Measurements from ENCODE around the gene TM9SF2.
"Not testable (repeated sequence)": the region's sequence is repeated elsewhere in the genome, so short reads cannot be mapped to it uniquely, and the experiment has no call there.

The TM9SF2 gene

GRCh38 chr13:99528547-99528946 lies 27.3 kb downstream of the TM9SF2 start:
- no peak overlapping the region for H3K4me3 ChIP-seq (ENCODE audit: low read depth, low read length)

GRCh38 chr13:99536023-99536422 lies 34.8 kb downstream of the TM9SF2 start:
- no peak overlapping the region for H3K4me3 ChIP-seq (ENCODE audit: low read depth, low read length)

GRCh38 chr13:99540530-99540929 lies 39.3 kb downstream of the TM9SF2 start:
- no peak overlapping the region for H3K4me3 ChIP-seq (ENCODE audit: low read depth, low read length)

DNA sequence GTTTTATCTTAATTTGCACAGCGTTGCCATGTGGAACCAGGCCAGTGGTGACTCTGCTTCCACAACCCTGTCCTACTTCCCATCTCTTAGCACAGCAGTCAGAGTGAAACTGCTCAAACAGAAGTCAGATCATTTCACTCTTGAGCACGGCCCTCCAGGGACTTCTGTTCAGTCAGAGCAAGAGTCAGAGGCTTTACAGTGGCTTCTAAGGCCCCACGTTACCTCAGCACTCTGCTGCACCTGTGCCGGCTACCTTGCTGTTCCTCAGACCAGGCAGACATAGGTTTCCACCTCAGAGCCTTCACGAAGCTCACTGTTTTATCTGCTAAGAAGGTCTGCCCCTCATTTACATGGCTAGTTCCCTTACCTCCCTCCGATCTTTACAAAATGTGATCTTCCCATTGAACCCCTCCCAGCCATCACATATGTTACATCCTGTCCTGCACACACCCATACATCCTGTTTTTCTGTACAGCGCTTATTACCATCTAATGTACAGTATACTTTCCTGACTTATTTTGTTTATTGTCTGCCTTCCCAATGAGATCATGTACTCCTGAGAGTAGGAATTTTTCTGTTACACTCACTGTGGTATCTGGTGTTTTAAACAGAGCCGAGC lies 41.6 kb downstream of the TM9SF2 start:
- H3K4me3 ChIP-seq (ENCODE audit: low read depth, low read length), result no peak overlapping the region

GRCh38 chr13:99545361-99545760 lies 44.1 kb downstream of the TM9SF2 start:
- H3K4me3 ChIP-seq (ENCODE audit: low read depth, low read length), result no peak overlapping the region

DNA sequence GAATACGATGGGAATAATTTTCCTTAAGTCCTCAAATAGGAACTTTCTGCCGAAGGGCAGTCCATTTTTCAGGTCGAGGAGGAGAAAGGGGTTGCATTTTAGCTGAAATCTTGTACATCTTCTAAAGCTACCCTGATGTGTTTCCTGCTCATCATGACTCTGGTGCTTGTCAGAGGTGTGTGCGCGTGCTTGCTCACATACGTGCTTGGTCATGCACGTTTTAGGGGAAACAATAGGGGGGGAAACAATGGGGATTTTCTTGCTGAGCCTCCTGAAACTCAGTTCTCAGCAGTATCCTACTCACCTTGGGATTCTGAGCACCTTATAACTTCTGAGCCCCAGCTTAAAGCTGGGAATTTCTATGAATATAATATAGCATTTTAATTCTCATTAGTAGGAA lies 44.7 kb downstream of the TM9SF2 start:
- no peak overlapping the region for H3K4me3 ChIP-seq (ENCODE audit: low read depth, low read length)

DNA sequence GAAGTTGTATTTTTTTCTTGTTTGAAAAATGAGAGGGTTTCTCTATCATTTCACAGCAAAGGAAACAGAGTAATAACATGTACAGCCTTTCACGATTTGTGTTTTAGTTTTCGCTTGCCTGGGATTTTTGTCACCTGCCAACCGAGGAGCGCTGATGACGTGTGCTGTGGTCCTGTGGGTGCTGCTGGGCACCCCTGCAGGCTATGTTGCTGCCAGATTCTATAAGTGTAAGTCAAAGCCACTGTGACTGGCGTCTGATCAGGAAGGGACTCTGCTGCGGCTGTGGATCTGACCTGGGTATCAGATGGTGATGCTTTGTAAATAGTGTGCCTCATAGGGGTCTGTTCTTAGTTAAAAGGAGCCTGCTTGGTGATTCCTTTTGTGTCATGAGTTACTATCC lies 45.6 kb downstream of the TM9SF2 start:
- H3K4me3 ChIP-seq (ENCODE audit: low read depth, low read length), result no peak overlapping the region

GRCh38 chr13:99548448-99548847 lies 47.2 kb downstream of the TM9SF2 start:
- no peak overlapping the region for H3K4me3 ChIP-seq (ENCODE audit: low read depth, low read length)

GRCh38 chr13:99553033-99553432 lies 51.8 kb downstream of the TM9SF2 start:
- no peak overlapping the region for H3K4me3 ChIP-seq (ENCODE audit: low read depth, low read length)

DNA sequence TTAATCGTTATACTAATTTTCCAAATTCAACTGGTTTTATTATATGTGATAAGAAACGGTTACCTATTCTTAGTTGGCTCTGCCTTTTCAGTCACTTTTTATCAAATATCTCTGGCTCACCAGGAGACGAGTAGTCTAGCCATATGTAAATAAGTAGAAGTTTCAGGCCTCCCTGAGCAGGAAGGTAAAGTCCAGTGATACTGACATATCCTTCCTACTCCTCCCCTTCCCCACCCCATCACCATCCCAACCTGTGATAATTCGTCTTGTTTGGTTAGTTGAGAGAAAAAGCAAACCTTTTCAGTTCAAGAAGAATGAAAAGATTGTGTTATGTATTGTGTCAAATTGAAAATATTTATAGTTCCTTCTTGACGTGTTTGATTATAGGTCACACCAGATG lies 53.9 kb downstream of the TM9SF2 start:
- H3K4me3 ChIP-seq (ENCODE audit: low read depth, low read length), result no peak overlapping the region

DNA sequence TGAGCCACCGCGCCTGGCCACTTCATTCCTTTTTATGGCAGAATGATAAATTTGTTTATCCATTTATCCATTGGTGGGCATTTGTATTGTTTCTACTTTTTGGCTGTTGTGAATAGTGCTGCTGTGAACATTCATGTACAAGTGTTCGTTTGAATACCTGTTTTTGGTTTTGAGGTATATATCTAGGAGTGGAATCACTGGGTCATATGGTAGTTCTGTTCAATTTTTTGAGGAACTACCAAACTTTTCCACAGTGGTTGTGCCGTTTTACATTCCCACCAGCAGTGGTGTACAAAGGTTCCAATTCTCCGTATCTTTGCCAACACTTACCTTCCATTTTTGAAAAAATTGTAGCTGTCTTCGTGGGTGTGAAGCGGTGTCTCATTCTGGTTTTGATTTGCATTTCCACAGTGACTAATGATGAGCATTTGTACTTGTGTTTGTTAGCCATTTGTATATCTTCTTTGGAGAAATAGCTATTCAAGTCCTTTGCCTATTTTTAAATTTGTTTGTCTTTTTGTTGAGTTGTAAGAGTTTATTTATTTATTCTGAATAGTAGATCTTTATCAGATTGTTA lies 55.7 kb downstream of the TM9SF2 start:
- H3K4me3 ChIP-seq (ENCODE audit: low read depth, low read length), result no peak overlapping the region

- no peak overlapping the region for H3K4me3 ChIP-seq (ENCODE audit: low read depth, low read length)
Measured at GRCh38 chr13:99558570-99559180, 57.4 kb downstream of the TM9SF2 start.

GRCh38 chr13:99559560-99559959 lies 58.3 kb downstream of the TM9SF2 start:
- H3K4me3 ChIP-seq (ENCODE audit: low read depth, low read length), result no peak overlapping the region

- H3K4me3 ChIP-seq (ENCODE audit: low read depth, low read length), result no peak overlapping the region
Measured at GRCh38 chr13:99563404-99563803, 62.1 kb downstream of the TM9SF2 start.

- H3K4me3 ChIP-seq (ENCODE audit: low read depth, low read length), result no peak overlapping the region
Measured at GRCh38 chr13:99564386-99564785, 63.1 kb downstream of the TM9SF2 start.

DNA sequence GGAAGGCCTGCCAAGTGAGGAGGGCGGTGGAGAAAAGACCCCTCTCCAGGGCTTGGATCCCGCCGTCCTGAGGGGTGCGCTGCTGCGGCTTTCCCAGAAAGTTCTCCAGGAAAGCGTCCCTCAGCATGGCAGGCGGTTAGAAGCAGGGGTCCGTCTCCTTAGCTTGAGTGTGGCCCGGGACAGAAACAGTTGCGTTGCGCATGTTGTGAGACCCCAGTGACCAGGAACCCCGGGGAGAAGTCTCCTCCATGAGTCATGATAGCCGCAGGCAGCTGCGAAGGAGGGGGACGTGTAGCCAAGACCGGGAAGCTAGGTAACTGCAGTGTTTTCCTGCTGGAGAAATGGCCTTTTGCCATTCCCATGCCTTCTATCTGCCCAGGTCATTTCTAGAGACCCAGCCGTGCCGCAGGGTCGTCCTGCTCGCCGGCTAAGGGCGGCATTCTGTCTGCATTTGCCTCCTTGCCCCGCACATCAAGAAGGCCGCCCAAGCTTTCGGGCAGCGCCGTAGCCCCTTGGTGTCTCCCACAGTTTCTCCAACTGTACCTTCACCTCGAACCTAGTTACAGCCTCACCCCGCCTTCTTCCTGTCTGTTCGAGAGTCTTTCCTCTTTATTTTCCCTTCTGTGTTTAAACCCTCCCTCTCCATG lies 64.3 kb downstream of the TM9SF2 start:
- H3K4me3 ChIP-seq (ENCODE audit: low read depth, low read length), result no peak overlapping the region

DNA sequence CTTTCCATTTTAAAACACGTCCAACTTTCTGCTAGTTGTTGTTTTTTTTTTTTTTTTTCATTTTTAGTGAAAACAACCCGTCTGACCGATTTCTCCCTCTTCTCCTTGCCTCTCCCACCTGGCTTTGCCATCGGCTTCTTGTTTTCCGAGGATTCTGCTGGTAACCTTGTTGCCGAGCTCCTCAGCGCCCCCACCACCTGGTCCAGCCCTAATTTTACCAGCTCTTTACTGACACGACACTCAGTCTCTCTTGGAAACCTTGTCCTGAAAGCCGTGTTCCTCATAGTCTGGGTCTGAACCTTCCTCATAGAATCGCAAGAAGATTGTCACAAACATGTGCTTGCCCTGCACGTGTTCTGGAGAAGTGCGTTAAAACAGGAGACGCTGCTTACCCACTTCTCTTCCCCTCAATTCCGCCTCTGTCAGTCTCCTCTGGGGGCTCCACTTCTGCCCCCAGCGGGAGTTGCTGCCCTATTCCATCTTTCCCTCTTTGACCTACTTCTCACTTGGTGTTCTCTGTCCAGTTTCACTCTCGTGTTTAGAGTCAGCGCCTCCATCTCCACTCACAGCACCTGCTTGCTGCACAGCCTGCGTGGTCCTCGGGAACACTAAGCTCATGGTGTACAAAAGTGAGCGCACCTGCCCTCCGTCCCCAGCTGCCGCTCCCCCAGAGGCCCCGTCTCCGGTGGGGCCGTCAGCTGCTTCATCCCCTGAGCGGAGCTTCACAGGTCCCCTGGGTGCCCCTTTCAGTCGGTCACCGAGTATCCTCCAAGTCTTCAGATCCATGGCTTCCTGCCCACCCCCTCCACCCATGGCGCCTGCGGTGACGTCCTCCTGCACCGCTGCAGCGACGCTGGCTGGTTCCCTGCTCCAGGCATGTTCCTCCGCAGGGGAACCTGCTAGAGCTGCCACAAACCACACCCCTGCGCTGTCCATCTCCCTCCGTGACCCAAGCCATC lies 65.1 kb downstream of the TM9SF2 start:
- H3K4me3 ChIP-seq (ENCODE audit: low read depth, low read length), result no peak overlapping the region

DNA sequence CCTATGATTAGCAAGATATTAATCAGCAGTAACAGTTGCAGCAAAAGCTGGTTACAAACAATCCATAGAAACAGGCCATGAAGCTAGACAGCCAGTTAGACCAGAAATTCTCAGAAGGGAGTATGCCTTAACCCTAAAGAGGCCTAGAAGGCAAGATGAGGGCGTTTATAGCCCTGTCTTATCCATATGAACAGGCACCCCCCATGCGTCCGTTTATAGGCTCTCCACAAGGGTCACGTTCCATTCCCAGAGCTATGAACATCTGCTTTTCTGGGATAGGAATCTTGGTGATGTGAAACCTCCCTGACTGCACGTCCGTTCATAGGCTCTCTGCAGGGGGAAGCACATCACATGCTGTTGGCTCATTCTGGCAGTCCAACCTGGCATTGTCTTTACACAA lies 67.6 kb downstream of the TM9SF2 start:
- not testable (repeated sequence) for H3K4me3 ChIP-seq (ENCODE audit: low read depth, low read length)

DNA sequence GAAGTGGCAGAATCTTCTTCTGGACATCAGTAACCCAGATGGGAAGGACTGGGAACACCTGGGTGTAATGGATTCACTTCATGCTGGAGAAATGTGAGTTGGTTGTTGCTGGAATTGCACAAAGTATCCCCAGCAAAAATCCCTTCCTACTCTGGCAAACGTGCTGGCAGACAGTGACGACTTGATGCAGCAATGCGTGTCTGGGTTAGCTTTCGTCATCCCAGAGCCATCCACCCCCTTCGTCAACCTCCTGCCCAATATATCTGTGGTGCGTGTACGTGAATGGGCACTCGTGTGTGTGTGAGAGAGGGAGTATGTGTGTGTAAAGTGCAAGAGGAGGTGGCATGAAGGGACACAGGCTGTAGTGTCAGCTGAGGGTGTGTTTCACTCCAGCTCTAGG lies 70.9 kb downstream of the TM9SF2 start:
- no peak overlapping the region for H3K4me3 ChIP-seq (ENCODE audit: low read depth, low read length)

DNA sequence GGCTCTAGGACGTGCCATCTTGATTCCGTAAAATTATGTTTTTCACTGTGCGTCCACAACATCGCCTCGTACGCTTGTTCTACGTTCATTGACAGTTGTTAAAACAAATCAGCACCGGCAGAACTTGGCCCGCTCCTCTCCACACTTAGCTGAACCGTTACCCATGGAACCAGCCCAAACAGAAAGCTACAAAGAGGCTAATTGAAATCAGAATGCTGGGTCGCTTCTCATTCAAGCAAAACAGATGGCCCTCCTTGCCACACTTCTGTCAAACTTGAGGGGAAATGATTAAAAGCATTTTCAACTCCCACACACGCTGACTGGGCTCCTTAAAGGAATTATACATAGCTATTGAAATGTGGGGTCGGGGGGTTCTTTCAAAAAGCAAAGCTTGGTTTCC lies 71.6 kb downstream of the TM9SF2 start:
- H3K4me3 ChIP-seq (ENCODE audit: low read depth, low read length), result no peak overlapping the region
